GM12878 (cell line): ENCODE measurements around the gene DPYSL3.

Experiments
- BRCA1 ChIP-seq: IDR thresholded peaks from 2 replicates; pipeline ENCODE4 v1.6.1; 2011; ENCODE audit warnings: low read depth, low read length, improper control_type of control experiment
- CEBPB ChIP-seq, 2 experiments: fragments of 150-350 bp in 1 of 2; IDR thresholded peaks; 2 replicates each; pipeline ENCODE4 v1.6.1; 2012 to 2014; ENCODE audit warnings: low read depth in 2 of 2, low read length in 2 of 2, borderline replicate concordance in 1 of 2, inconsistent platforms in 1 of 2
- EZH2 ChIP-seq: IDR thresholded peaks from 2 replicates; pipeline ENCODE4 v1.6.1; 2012; ENCODE audit warnings: low read depth, mild to moderate bottlenecking, control low read depth, inconsistent platforms, low read length, borderline replicate concordance; ENCODE audit not compliant: control insufficient read depth
- IKZF1 ChIP-seq: fragments of 450-650 bp; conservative IDR thresholded peaks from 2 replicates; pipeline ENCODE4 v1.6.1; 2017; ENCODE audit warnings: antibody characterized with exemption, mild to moderate bottlenecking
- NFIC ChIP-seq: IDR thresholded peaks from 2 replicates; pipeline ENCODE4 v1.6.1; 2012; ENCODE audit warnings: low read depth, mild to moderate bottlenecking, inconsistent platforms, low read length, moderate library complexity
- POLR2A ChIP-seq: IDR thresholded peaks from 2 replicates; pipeline ENCODE4 v1.6.1; 2011; ENCODE audit warnings: low read depth, mild to moderate bottlenecking, low read length
- TF ChIP-seq, protein P1 (sequence below), 3 experiments: IDR thresholded peaks in 2 of 3; conservative IDR thresholded peaks in 1 of 3; 2 replicates each; pipeline ENCODE4 v1.5.1; 2011; ENCODE audit warnings: low read depth in 3 of 3, low read length in 3 of 3, mild to moderate bottlenecking in 3 of 3, control low read depth in 2 of 3, moderate library complexity in 2 of 3, inconsistent platforms in 1 of 3, mixed read lengths in 1 of 3; ENCODE audit not compliant: control insufficient read depth in 2 of 3, insufficient read depth in 1 of 3; ENCODE audit errors: extremely low read depth in 1 of 3
- TF ChIP-seq, protein P2 (sequence below): fragments of 450-650 bp; IDR thresholded peaks from 2 replicates; pipeline ENCODE4 v1.6.1; 2017; ENCODE audit warnings: mild to moderate bottlenecking, moderate library complexity

DNA sequence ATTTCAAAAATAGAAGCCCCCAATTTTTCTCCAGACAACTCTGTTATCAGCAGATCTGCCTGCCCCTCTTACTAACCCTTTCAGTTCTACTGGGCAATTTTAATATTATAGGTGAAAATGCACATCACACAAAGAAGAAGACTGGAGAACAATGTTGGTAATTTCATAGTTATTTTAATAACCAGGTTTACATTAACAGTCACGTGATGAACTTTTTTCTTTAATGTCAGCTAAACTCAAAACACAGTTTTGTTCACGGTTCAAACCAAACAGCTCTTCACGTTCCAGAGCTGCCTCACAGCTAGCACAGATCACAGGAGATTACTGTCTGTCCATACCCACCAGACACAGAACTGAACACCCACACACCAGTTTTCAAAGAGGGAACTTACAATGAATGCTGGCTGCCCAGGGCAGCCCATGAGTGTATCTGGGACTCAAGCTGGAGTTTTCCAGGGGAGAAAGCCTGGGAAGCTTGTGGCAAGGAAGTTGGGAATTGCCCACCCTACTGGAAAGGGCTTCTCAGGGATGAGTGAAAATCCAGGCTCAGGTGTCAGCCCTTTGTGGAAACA, 119.1 kb downstream of the DPYSL3 start:
- TF ChIP-seq POLR2A = no peak
- no peak for TF ChIP-seq IKZF1
- TF ChIP-seq, protein P1, sequence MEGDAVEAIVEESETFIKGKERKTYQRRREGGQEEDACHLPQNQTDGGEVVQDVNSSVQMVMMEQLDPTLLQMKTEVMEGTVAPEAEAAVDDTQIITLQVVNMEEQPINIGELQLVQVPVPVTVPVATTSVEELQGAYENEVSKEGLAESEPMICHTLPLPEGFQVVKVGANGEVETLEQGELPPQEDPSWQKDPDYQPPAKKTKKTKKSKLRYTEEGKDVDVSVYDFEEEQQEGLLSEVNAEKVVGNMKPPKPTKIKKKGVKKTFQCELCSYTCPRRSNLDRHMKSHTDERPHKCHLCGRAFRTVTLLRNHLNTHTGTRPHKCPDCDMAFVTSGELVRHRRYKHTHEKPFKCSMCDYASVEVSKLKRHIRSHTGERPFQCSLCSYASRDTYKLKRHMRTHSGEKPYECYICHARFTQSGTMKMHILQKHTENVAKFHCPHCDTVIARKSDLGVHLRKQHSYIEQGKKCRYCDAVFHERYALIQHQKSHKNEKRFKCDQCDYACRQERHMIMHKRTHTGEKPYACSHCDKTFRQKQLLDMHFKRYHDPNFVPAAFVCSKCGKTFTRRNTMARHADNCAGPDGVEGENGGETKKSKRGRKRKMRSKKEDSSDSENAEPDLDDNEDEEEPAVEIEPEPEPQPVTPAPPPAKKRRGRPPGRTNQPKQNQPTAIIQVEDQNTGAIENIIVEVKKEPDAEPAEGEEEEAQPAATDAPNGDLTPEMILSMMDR (IDR thresholded peaks at IDR 0.05 in 2 of 3, conservative IDR thresholded peaks at IDR 0.05 in 1 of 3; ENCODE audit: control insufficient read depth in 2 of 3, extremely low read depth in 1 of 3, insufficient read depth in 1 of 3, low read depth in 3 of 3, low read length in 3 of 3) = no peak
- no peak for TF ChIP-seq CEBPB (IDR thresholded peaks at IDR 0.05; ENCODE audit: borderline replicate concordance in 1 of 2, low read depth in 2 of 2, low read length in 2 of 2)
- TF ChIP-seq BRCA1 = no peak
- TF ChIP-seq EZH2 = no peak
- TF ChIP-seq NFIC = no peak
- TF ChIP-seq, protein P2, sequence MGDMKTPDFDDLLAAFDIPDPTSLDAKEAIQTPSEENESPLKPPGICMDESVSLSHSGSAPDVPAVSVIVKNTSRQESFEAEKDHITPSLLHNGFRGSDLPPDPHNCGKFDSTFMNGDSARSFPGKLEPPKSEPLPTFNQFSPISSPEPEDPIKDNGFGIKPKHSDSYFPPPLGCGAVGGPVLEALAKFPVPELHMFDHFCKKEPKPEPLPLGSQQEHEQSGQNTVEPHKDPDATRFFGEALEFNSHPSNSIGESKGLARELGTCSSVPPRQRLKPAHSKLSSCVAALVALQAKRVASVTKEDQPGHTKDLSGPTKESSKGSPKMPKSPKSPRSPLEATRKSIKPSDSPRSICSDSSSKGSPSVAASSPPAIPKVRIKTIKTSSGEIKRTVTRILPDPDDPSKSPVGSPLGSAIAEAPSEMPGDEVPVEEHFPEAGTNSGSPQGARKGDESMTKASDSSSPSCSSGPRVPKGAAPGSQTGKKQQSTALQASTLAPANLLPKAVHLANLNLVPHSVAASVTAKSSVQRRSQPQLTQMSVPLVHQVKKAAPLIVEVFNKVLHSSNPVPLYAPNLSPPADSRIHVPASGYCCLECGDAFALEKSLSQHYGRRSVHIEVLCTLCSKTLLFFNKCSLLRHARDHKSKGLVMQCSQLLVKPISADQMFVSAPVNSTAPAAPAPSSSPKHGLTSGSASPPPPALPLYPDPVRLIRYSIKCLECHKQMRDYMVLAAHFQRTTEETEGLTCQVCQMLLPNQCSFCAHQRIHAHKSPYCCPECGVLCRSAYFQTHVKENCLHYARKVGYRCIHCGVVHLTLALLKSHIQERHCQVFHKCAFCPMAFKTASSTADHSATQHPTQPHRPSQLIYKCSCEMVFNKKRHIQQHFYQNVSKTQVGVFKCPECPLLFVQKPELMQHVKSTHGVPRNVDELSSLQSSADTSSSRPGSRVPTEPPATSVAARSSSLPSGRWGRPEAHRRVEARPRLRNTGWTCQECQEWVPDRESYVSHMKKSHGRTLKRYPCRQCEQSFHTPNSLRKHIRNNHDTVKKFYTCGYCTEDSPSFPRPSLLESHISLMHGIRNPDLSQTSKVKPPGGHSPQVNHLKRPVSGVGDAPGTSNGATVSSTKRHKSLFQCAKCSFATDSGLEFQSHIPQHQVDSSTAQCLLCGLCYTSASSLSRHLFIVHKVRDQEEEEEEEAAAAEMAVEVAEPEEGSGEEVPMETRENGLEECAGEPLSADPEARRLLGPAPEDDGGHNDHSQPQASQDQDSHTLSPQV = no peak
